GM12873 (cell line): Measurements from ENCODE around the gene TBRG1.

Experiments used
- CTCF ChIP-seq: IDR thresholded peaks from 2 replicates; pipeline ENCODE4 v1.5.1; 2012; ENCODE audit warnings: low read depth, mild to moderate bottlenecking, moderate library complexity, low read length, control low read depth; ENCODE audit not compliant: insufficient read depth; ENCODE audit errors: missing control alignments

TBRG1 gene

GRCh38 chr11:124623861-124624525 is 1.3 kb downstream of the TBRG1 start:
- no peak for TF ChIP-seq CTCF

- no peak for TF ChIP-seq CTCF
Measured at GRCh38 chr11:124625504-124626168, 3.0 kb downstream of the TBRG1 start.

- no peak for TF ChIP-seq CTCF
Measured at GRCh38 chr11:124627546-124627945, 4.9 kb downstream of the TBRG1 start.

GRCh38 chr11:124629961-124630360 is 7.3 kb downstream of the TBRG1 start:
- no peak for TF ChIP-seq CTCF

GRCh38 chr11:124633355-124633754 is 10.7 kb downstream of the TBRG1 start:
- TF ChIP-seq CTCF: peak; percentile 22

GRCh38 chr11:124635932-124636331 is 13.3 kb downstream of the TBRG1 start:
- no peak for TF ChIP-seq CTCF

- TF ChIP-seq CTCF: no peak
Measured at GRCh38 chr11:124638500-124638899, 15.8 kb downstream of the TBRG1 start.
